HCT116 (cell line): Measurements from ENCODE around the gene VPS11. TPM values are rescaled to one million over a fixed set of nuclear protein-coding genes. Genes with fewer than 3 reads are reported as not detected.
A peak's percentile ranks its signal among the peaks of the same experiment; 100 is the strongest.

Experiments
- ATAC-seq: fragments of 200-7000 bp; cut with Tn5 transposase; 2 replicates; pipeline ENCODE4 v1.9.1; 2020; ENCODE audit warnings: mild to moderate bottlenecking, moderate library complexity
- BruUV-seq: library from RNA; stranded (reverse); fragments of 400-500 nt; replicated peaks from 2 replicates; lab custom pipeline; 2021; lab: Mats Ljungman, UMichigan
- CTCF ChIA-PET: fragments of 300-600 bp; sonication (Branson Sonifier 250); formaldehyde crosslinking; loops from one replicate; lab custom pipeline; 2021; ENCODE audit warnings: antibody characterized with exemption; lab: Charles Lee
- POLR2A ChIA-PET: fragments of 300-600, 350-600 bp; sonication (Branson Sonifier 250); formaldehyde crosslinking; loops from one replicate; lab custom pipeline; 2021; ENCODE audit warnings: antibody characterized with exemption; lab: Charles Lee
- RAD21 ChIA-PET, 2 experiments: fragments of 300-600 bp; sonication (Branson Sonifier 250); formaldehyde crosslinking; loops; one replicate each; lab custom pipeline; 2023; ENCODE audit warnings: low total read pairs in 2 of 2; ENCODE audit not compliant: uncharacterized antibody in 2 of 2, unreplicated experiment in 2 of 2, low non-redundant PET in 1 of 2; lab: Charles Lee
- DNase-seq: peaks from one replicate; pipeline ENCODE4 v3.0.0-alpha.2; 2010; ENCODE audit warnings: low read depth, low spot score
- H2AFZ ChIP-seq: fragments of 200-600 bp; shearing (Covaris generic), sonication (generic); 2 replicates; pipeline ENCODE4 v1.6.1; 2017; ENCODE audit warnings: low read depth, mixed run types, mixed read lengths, antibody characterized with exemption, low read length; ENCODE audit not compliant: poor library complexity, severe bottlenecking
- H3K27ac ChIP-seq: 2 replicates; pipeline ENCODE4 v1.5.1; 2012; ENCODE audit warnings: low read depth, low read length
- H3K27me3 ChIP-seq: fragments of 200-600 bp; sonication (generic); 2 replicates; pipeline ENCODE4 v1.6.1; 2016; ENCODE audit warnings: mixed run types, low read length, mixed read lengths; ENCODE audit not compliant: insufficient read depth
- H3K36me3 ChIP-seq, 2 experiments: fragments of 200-500 bp in 1 of 2; fragments of 200-600 bp in 1 of 2; sonication (Bioruptor generic) in 1 of 2; sonication (generic) in 1 of 2; 2 replicates each; pipeline versions ENCODE4 v1.5.1 to v1.6.1; 2014 to 2016; ENCODE audit warnings: low read length in 2 of 2, inconsistent platforms in 1 of 2, mixed read lengths in 1 of 2, mixed run types in 1 of 2; ENCODE audit not compliant: insufficient read depth in 2 of 2, control insufficient read depth in 1 of 2
- H3K4me1 ChIP-seq, 2 experiments: fragments of 200-600 bp in 1 of 2; sonication (generic) in 1 of 2; 2 replicates each; pipeline versions ENCODE4 v1.5.1 to v1.6.1; 2012 to 2017; ENCODE audit warnings: low read length in 2 of 2, inconsistent platforms in 1 of 2, mild to moderate bottlenecking in 1 of 2, mixed read lengths in 1 of 2, mixed run types in 1 of 2, moderate library complexity in 1 of 2; ENCODE audit not compliant: insufficient read depth in 2 of 2, control insufficient read depth in 1 of 2
- H3K4me2 ChIP-seq: fragments of 200-600 bp; sonication (generic); 2 replicates; pipeline ENCODE4 v1.6.1; 2017; ENCODE audit warnings: mixed run types, low read length, mixed read lengths
- H3K4me3 ChIP-seq, 2 experiments: fragments of 200-600 bp in 1 of 2; sonication (generic) in 1 of 2; replicated peaks in 1 of 2; 2 replicates each; pipeline ENCODE4 v1.5.1; 2011 to 2016; ENCODE audit warnings: low read length in 2 of 2, control low read depth in 1 of 2, low read depth in 1 of 2, mild to moderate bottlenecking in 1 of 2, mixed read lengths in 1 of 2, mixed run types in 1 of 2
- H3K79me2 ChIP-seq: fragments of 200-600 bp; sonication (generic); 2 replicates; pipeline ENCODE4 v1.6.1; 2017; ENCODE audit warnings: mild to moderate bottlenecking, mixed run types, low read length, moderate library complexity, mixed read lengths; ENCODE audit not compliant: insufficient read depth
- H3K9ac ChIP-seq: fragments of 200-600 bp; sonication (generic); 2 replicates; pipeline ENCODE4 v1.6.1; 2016; ENCODE audit warnings: low read length, mixed read lengths
- H3K9me2 ChIP-seq: fragments of 200-600 bp; sonication (generic), shearing (Covaris generic); 2 replicates; pipeline ENCODE4 v1.6.1; 2017; ENCODE audit warnings: mixed run types, mild to moderate bottlenecking, moderate library complexity; ENCODE audit not compliant: insufficient read depth
- H3K9me3 ChIP-seq, 2 experiments: fragments of 200-500 bp in 1 of 2; fragments of 200-600 bp in 1 of 2; sonication (Bioruptor generic) in 1 of 2; sonication (generic) in 1 of 2; 2 replicates each; pipeline ENCODE4 v1.6.1; 2014 to 2017; ENCODE audit warnings: low read length in 2 of 2, mixed read lengths in 2 of 2, inconsistent platforms in 1 of 2, low read depth in 1 of 2, mild to moderate bottlenecking in 1 of 2, mixed run types in 1 of 2, moderate library complexity in 1 of 2; ENCODE audit not compliant: control insufficient read depth in 1 of 2, insufficient read depth in 1 of 2
- H4K20me1 ChIP-seq: fragments of 200-600 bp; sonication (generic), shearing (Covaris generic); 2 replicates; pipeline ENCODE4 v1.6.1; 2017; ENCODE audit warnings: mixed run types, mild to moderate bottlenecking, moderate library complexity; ENCODE audit not compliant: insufficient read depth
- CTCF ChIP-seq, 3 experiments: fragments of 200-600 bp in 1 of 3; sonication (generic) in 1 of 3; IDR thresholded peaks in 2 of 3; conservative IDR thresholded peaks in 1 of 3; 2 replicates each; pipeline ENCODE4 v1.5.1; 2012 to 2017; ENCODE audit warnings: low read depth in 2 of 3, low read length in 2 of 3, antibody characterized with exemption in 1 of 3, borderline replicate concordance in 1 of 3, control low read depth in 1 of 3, mild to moderate bottlenecking in 1 of 3, mixed read lengths in 1 of 3, mixed run types in 1 of 3, moderate library complexity in 1 of 3; ENCODE audit not compliant: insufficient read depth in 1 of 3
- ELF1 ChIP-seq: IDR thresholded peaks from 2 replicates; pipeline ENCODE4 v1.6.1; 2012; ENCODE audit warnings: low read depth, borderline replicate concordance
- FOSL1 ChIP-seq: IDR thresholded peaks from 2 replicates; pipeline ENCODE4 v1.6.1; 2012; ENCODE audit warnings: low read depth
- JUND ChIP-seq: IDR thresholded peaks from 2 replicates; pipeline ENCODE4 v1.6.1; 2012
- POLR2A ChIP-seq: IDR thresholded peaks from 2 replicates; pipeline ENCODE4 v1.7.0; 2011; ENCODE audit warnings: borderline replicate concordance; ENCODE audit not compliant: insufficient read depth, insufficient read length; ENCODE audit errors: extremely low read depth
- POLR2AphosphoS5 ChIP-seq: IDR thresholded peaks from 2 replicates; pipeline ENCODE4 v1.6.1; 2011; ENCODE audit warnings: mild to moderate bottlenecking, low read depth, low read length, moderate library complexity
- REST ChIP-seq: IDR thresholded peaks from 2 replicates; pipeline ENCODE4 v1.6.1; 2012; ENCODE audit warnings: low read depth
- SRF ChIP-seq: IDR thresholded peaks from 2 replicates; pipeline ENCODE4 v1.6.1; 2012; ENCODE audit warnings: low read depth
- YY1 ChIP-seq: IDR thresholded peaks from 2 replicates; pipeline ENCODE4 v1.6.1; 2011; ENCODE audit warnings: low read length, low read depth, moderate library complexity, mild to moderate bottlenecking; ENCODE audit not compliant: insufficient replicate concordance; ENCODE audit errors: extremely low read depth
- intact Hi-C: fragments of 100-400 bp; cut with micrococcal nuclease; formaldehyde crosslinking; loops from 2 replicates; pipeline ENCODE4 v1.10.0; 2022
- total RNA-seq: library from RNA; stranded (reverse); gene quantifications from one replicate; pipeline ENCODE4 v1.2.1, GENCODE V29; 2021; ENCODE audit not compliant: unreplicated experiment

The VPS11 gene
- total RNA-seq, 1 experiment from 2014 or later, result 20.4 TPM

DNA sequence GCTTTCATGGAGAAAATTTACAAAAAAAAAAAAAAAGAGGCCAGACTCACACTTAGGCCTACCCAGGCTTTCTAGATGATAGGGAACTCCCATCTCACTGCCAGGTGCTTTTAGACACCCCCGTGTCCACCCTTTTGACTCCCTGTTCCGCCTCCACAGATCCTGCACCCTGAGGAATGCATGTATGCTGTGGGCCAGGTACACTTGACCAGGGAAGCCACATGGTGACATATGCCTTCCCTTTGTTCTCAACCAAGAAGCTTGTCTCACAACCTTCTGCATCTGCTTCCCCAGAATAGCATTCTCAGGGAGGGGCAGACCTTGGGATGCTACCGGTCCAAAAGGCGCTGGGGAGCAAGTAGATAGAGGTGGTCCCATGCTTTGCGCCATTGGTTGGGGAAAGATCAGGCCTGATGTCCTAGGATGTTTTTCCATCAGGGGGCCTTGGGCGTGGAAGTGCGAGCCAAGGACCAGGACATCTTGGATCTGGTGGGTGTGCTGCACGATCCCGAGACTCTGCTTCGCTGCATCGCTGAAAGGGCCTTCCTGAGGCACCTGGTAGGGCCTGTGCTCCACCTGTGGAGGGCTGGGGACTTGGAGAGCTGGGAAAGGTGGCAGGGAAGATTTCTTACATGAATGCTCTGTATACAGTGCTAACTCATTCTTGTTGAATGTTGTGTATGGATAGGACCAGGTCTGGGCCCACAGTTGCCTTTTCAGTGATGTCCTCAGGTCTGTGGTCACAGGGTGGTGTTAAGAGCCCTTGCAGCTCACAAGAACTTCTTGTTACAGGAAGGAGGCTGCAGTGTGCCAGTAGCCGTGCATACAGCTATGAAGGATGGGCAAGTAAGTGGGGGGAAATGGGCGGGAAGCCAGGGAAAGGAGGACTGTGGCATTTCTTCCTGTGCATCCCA, 24.6 kb downstream of the VPS11 start:
- H3K36me3 ChIP-seq, result peaks cover 10 to 28% of the 10 kb centered on the region in 2 experiments; a peak in 3 of 4 replicates
- RAD21 ChIA-PET, result no interaction called here
- intact Hi-C loops, result no loop called here
- no peak overlapping the region for H2AFZ ChIP-seq
- no peak overlapping the region for H3K9ac ChIP-seq
- H3K27ac ChIP-seq, result peak overlapping the region; percentile 93
- BruUV-seq, result no TSS peak
- peak overlapping the region; percentile 80; the same call in 1 of the 2 replicates for H3K4me2 ChIP-seq
- no peaks in the 10 kb centered on the region for H3K9me2 ChIP-seq
- peaks cover 11% of the 10 kb centered on the region; the same call in 1 of the 2 replicates for H4K20me1 ChIP-seq
- TF ChIP-seq JUND, result no peak
- TF ChIP-seq POLR2AphosphoS5, result peak; percentile 51; the same call in 1 of the 2 replicates
- POLR2A ChIA-PET, result interaction anchor here (0.7 to 1.2 kb wide), 4 partner anchors 7 to 30 kb away, joined by 3 to 4 read pairs (median 3); partner anchors contain the start of gene VPS11
- DNase-seq, result no peak
- no peak for ATAC-seq
- H3K4me1 ChIP-seq, result peaks cover 19 to 32% of the 10 kb centered on the region in 2 experiments
- H3K27me3 ChIP-seq, result no peaks in the 10 kb centered on the region
- H3K9me3 ChIP-seq, result no peaks in the 10 kb centered on the region
- peaks cover 32% of the 10 kb centered on the region for H3K79me2 ChIP-seq
- CTCF ChIA-PET, result no interaction called here
- no peak overlapping the region for H3K4me3 ChIP-seq

DNA sequence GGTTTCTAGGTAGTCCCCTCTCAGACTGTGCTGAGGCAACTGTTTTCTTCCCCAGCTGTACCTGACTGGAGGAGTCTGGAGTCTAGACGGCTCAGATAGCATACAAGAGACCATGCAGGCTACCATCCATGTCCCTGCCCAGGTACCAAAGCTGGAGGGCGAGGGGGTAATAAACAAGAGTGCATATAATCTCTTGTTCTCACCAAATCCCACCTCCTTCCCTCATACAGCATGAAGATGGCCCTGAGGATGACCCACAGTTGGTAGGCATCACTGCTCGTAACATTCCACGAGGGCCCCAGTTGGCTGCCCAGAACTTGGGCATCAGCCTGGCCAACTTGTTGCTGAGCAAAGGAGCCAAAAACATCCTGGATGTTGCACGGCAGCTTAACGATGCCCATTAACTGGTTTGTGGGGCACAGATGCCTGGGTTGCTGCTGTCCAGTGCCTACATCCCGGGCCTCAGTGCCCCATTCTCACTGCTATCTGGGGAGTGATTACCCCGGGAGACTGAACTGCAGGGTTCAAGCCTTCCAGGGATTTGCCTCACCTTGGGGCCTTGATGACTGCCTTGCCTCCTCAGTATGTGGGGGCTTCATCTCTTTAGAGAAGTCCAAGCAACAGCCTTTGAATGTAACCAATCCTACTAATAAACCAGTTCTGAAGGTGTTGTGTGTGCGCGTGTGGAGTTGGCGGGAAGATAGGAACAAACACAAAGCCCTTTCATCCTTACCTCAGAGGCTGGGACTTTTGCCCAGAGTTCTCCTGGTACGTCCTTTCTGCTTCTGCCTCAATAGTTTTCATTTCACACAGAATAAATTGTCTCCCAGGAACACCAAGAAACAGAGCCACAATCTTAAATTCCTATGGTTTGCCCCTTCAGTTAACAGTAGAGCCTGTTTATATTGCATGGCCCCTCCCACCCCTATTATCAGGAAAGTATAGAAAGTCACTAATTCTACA, 25.5 kb downstream of the VPS11 start:
- H3K4me2 ChIP-seq, result peak overlapping the region; percentile 80
- H3K36me3 ChIP-seq, result peaks cover 14 to 37% of the 10 kb centered on the region in 2 experiments; a peak in 3 of 4 replicates
- DNase-seq (no peak), ATAC-seq (no peak)
- H3K79me2 ChIP-seq, result peaks cover 29% of the 10 kb centered on the region
- H3K4me1 ChIP-seq, result peaks cover 12 to 23% of the 10 kb centered on the region in 2 experiments
- CTCF ChIA-PET, result interaction anchor here (2.6 kb wide), 1 partner anchor 7 kb away, joined by 20 read pairs; the partner anchor contains the start of gene HMBS
- H3K27me3 ChIP-seq, result no peaks in the 10 kb centered on the region
- H4K20me1 ChIP-seq, result peaks cover 11% of the 10 kb centered on the region; the same call in 1 of the 2 replicates
- intact Hi-C loops, result no loop called here
- peak overlapping the region; percentile 99 for H3K9ac ChIP-seq
- POLR2A ChIA-PET, result interaction anchor here (0.9 to 2.6 kb wide), 4 partner anchors 7 to 26 kb away, joined by 3 to 27 read pairs (median 4); partner anchors contain the start of genes HMBS and VPS11
- RAD21 ChIA-PET, result no interaction called here
- H2AFZ ChIP-seq, result no peak overlapping the region
- H3K4me3 ChIP-seq, result peak overlapping the region; percentile 83 to 97
- H3K9me3 ChIP-seq, result no peaks in the 10 kb centered on the region
- peak; percentile 50 for TF ChIP-seq POLR2AphosphoS5
- no peak for TF ChIP-seq SRF
- TF ChIP-seq YY1, result no peak
- TF ChIP-seq POLR2A, result no peak
- no peak for TF ChIP-seq CTCF (IDR thresholded peaks at IDR 0.05 in 2 of 3, conservative IDR thresholded peaks at IDR 0.05 in 1 of 3; ENCODE audit: borderline replicate concordance in 1 of 3, insufficient read depth in 1 of 3, low read depth in 2 of 3, low read length in 2 of 3)
- TF ChIP-seq ELF1, result no peak
- no peak for TF ChIP-seq REST
- no peak for TF ChIP-seq FOSL1
- no peaks in the 10 kb centered on the region for H3K9me2 ChIP-seq
- H3K27ac ChIP-seq, result peak overlapping the region; percentile 93
- no TSS peak for BruUV-seq
